Panc1 (cell line): Measurements from ENCODE around the gene MKLN1.

Experiments
- POLR2AphosphoS5 ChIP-seq: IDR thresholded peaks from 2 replicates; pipeline ENCODE4 v1.6.1; 2012; ENCODE audit warnings: mild to moderate bottlenecking, low read depth, low read length, moderate library complexity
- TCF7L2 ChIP-seq: IDR thresholded peaks from 2 replicates; pipeline ENCODE4 v1.6.1; 2011; ENCODE audit warnings: mild to moderate bottlenecking, low read depth, low read length, inconsistent platforms
- TF ChIP-seq, protein P1 (sequence below): fragments of 450-650 bp; IDR thresholded peaks from 2 replicates; pipeline ENCODE4 v1.5.1; 2017; ENCODE audit warnings: mild to moderate bottlenecking

DNA sequence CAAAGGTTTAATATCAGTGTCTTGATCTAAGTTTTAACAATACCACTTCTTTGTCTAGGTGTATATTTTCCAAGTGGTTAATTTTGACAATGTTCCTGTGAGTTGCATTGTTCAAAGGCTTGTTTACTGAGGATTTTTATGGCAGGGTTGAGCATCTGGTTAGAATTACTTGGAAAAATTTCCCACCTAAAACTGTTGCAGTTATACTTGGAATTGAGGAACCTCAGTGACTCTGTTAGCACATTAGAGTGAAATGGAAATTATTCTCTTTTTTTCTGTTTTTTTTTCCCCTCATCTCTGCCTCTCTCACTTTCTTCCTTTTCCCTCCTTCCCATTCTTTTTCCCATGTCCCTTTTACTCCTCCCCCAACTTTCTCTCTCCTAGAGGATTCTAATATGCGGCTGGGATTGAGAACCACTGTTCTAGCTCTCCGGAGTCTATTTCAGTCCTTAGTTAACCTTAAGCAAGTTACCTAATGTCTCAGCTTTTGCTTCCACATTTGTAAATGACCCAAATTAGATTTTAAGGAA lies 121.8 kb downstream of the MKLN1 start:
- TF ChIP-seq, protein P1, sequence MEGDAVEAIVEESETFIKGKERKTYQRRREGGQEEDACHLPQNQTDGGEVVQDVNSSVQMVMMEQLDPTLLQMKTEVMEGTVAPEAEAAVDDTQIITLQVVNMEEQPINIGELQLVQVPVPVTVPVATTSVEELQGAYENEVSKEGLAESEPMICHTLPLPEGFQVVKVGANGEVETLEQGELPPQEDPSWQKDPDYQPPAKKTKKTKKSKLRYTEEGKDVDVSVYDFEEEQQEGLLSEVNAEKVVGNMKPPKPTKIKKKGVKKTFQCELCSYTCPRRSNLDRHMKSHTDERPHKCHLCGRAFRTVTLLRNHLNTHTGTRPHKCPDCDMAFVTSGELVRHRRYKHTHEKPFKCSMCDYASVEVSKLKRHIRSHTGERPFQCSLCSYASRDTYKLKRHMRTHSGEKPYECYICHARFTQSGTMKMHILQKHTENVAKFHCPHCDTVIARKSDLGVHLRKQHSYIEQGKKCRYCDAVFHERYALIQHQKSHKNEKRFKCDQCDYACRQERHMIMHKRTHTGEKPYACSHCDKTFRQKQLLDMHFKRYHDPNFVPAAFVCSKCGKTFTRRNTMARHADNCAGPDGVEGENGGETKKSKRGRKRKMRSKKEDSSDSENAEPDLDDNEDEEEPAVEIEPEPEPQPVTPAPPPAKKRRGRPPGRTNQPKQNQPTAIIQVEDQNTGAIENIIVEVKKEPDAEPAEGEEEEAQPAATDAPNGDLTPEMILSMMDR: no peak
- no peak for TF ChIP-seq TCF7L2
- TF ChIP-seq POLR2AphosphoS5: no peak
